IPS-15b (cell line): ENCODE data around the gene NUDT1.

Experiments
- H3K27me3 ChIP-seq: one replicate; pipeline ENCODE4 v1.6.1; 2013; ENCODE audit warnings: low read length; ENCODE audit not compliant: control insufficient read depth, insufficient read depth
- H3K36me3 ChIP-seq: one replicate; pipeline ENCODE4 v1.6.1; 2013; ENCODE audit warnings: low read length; ENCODE audit not compliant: control insufficient read depth, insufficient read depth
- H3K4me1 ChIP-seq: one replicate; pipeline ENCODE4 v1.6.1; 2013; ENCODE audit warnings: mild to moderate bottlenecking, low read length; ENCODE audit not compliant: control insufficient read depth, insufficient read depth
- H3K4me3 ChIP-seq: one replicate; pipeline ENCODE4 v1.5.1; 2013; ENCODE audit warnings: low read depth, low read length
- H3K9ac ChIP-seq: one replicate; pipeline ENCODE4 v1.6.1; 2013; ENCODE audit warnings: low read depth, mild to moderate bottlenecking, low read length
- H3K9me3 ChIP-seq: one replicate; pipeline ENCODE4 v1.6.1; 2013; ENCODE audit warnings: mild to moderate bottlenecking, low read length; ENCODE audit not compliant: control insufficient read depth, insufficient read depth

NUDT1 gene

GRCh38 chr7:2244404-2244995, 2.5 kb downstream of the NUDT1 start:
- no peaks in the 10 kb centered on the region for H3K27me3 ChIP-seq
- peaks cover 8% of the 10 kb centered on the region for H3K36me3 ChIP-seq
- H3K9me3 ChIP-seq = no peaks in the 10 kb centered on the region
- H3K4me3 ChIP-seq = no peak overlapping the region
- no peak overlapping the region for H3K9ac ChIP-seq
- peaks cover 7% of the 10 kb centered on the region for H3K4me1 ChIP-seq

- peaks cover 5% of the 10 kb centered on the region for H3K36me3 ChIP-seq
- H3K4me3 ChIP-seq = no peak overlapping the region
- H3K9me3 ChIP-seq = no peaks in the 10 kb centered on the region
- H3K27me3 ChIP-seq = no peaks in the 10 kb centered on the region
- peaks cover 7% of the 10 kb centered on the region for H3K4me1 ChIP-seq
- no peak overlapping the region for H3K9ac ChIP-seq
Observed at GRCh38 chr7:2245883-2246675, 4.1 kb downstream of the NUDT1 start.

GRCh38 chr7:2247141-2247995, 5.3 kb downstream of the NUDT1 start:
- Histone ChIP-seq H3K27me3 (no peaks in the 10 kb centered on the region), H3K4me1 (peaks cover 7% of the 10 kb centered on the region), H3K4me3 (no peak overlapping the region), H3K9me3 (no peaks in the 10 kb centered on the region), H3K9ac (no peak overlapping the region), H3K36me3 (peaks cover 8% of the 10 kb centered on the region)

GRCh38 chr7:2248984-2249694, 7.1 kb downstream of the NUDT1 start:
- Histone ChIP-seq H3K9ac (peak overlapping the region; percentile 12), H3K4me1 (peaks cover 2% of the 10 kb centered on the region), H3K9me3 (no peaks in the 10 kb centered on the region)

GRCh38 chr7:2249744-2250323, 7.8 kb downstream of the NUDT1 start:
- no peak overlapping the region for H3K4me3 ChIP-seq

More at GRCh38 chr7:2248984-2249694, 7.1 kb downstream of the NUDT1 start:
- Histone ChIP-seq H3K27me3 (no peaks in the 10 kb centered on the region), H3K36me3 (peaks cover 16% of the 10 kb centered on the region), H3K4me3 (no peak overlapping the region)

GRCh38 chr7:2251381-2251780, 9.4 kb downstream of the NUDT1 start:
- peaks cover 31% of the 10 kb centered on the region for H3K36me3 ChIP-seq
- no peak overlapping the region for H3K4me3 ChIP-seq
- peaks cover 2% of the 10 kb centered on the region for H3K4me1 ChIP-seq
- no peaks in the 10 kb centered on the region for H3K9me3 ChIP-seq
- no peak overlapping the region for H3K9ac ChIP-seq
- H3K27me3 ChIP-seq = no peaks in the 10 kb centered on the region

More at GRCh38 chr7:2249744-2250323, 7.8 kb downstream of the NUDT1 start:
- no peaks in the 10 kb centered on the region for H3K27me3 ChIP-seq
- H3K4me1 ChIP-seq = peaks cover 2% of the 10 kb centered on the region
- peaks cover 16% of the 10 kb centered on the region for H3K36me3 ChIP-seq
- no peaks in the 10 kb centered on the region for H3K9me3 ChIP-seq
- H3K9ac ChIP-seq = no peak overlapping the region

GRCh38 chr7:2251841-2252771, 10.1 kb downstream of the NUDT1 start:
- Histone ChIP-seq H3K4me3 (no peak overlapping the region), H3K27me3 (no peaks in the 10 kb centered on the region), H3K36me3 (peaks cover 30% of the 10 kb centered on the region), H3K4me1 (peaks cover 2% of the 10 kb centered on the region), H3K9ac (no peak overlapping the region), H3K9me3 (no peaks in the 10 kb centered on the region)

GRCh38 chr7:2253021-2253420, 11.0 kb downstream of the NUDT1 start:
- Histone ChIP-seq H3K4me1 (no peaks in the 10 kb centered on the region), H3K9me3 (no peaks in the 10 kb centered on the region), H3K4me3 (no peak overlapping the region), H3K27me3 (no peaks in the 10 kb centered on the region), H3K9ac (no peak overlapping the region), H3K36me3 (peaks cover 36% of the 10 kb centered on the region)

GRCh38 chr7:2253525-2254244, 11.7 kb downstream of the NUDT1 start:
- Histone ChIP-seq H3K9me3 (no peaks in the 10 kb centered on the region), H3K36me3 (peaks cover 36% of the 10 kb centered on the region), H3K27me3 (no peaks in the 10 kb centered on the region), H3K4me1 (no peaks in the 10 kb centered on the region), H3K9ac (no peak overlapping the region), H3K4me3 (no peak overlapping the region)
